ENCODE results near the gene ZP1.

GRCh38 chr11:60862171-60862570, 5.2 kb upstream of the ZP1 start:
- TF ChIP-seq EZH2 (IDR thresholded peaks at IDR 0.05; ENCODE audit: insufficient read depth, poor library complexity, severe bottlenecking), result no peak
- TF ChIP-seq EZH2phosphoT487 (IDR thresholded peaks at IDR 0.05; ENCODE audit: insufficient read depth, low read depth), result no peak

Data from GM23248 (cell line).